MCF 10A (cell line): Measurements from ENCODE around the gene HIGD2A. TPM values are rescaled to one million over a fixed set of nuclear protein-coding genes. Genes with fewer than 3 reads are reported as not detected.

ENCODE experiments used
- BruUV-seq: library from RNA; stranded (reverse); fragments of 400-500 nt; replicated peaks from 2 replicates; lab custom pipeline; 2021; lab: Mats Ljungman, UMichigan
- CTCF ChIA-PET: fragments of 300-600 bp; sonication (Branson Sonifier 250); formaldehyde crosslinking; extraction: SDS; loops from one replicate; lab custom pipeline; 2021; ENCODE audit warnings: antibody characterized with exemption, inconsistent platforms; lab: Yijun Ruan, JAX
- POLR2A ChIA-PET: fragments of 300-600, 350-650 bp; sonication (Branson Sonifier 250); formaldehyde crosslinking; extraction: SDS; loops from one replicate; lab custom pipeline; 2020; ENCODE audit warnings: antibody characterized with exemption, inconsistent platforms; lab: Yijun Ruan, JAX
- DNase-seq: peaks from one replicate; pipeline ENCODE4 v3.0.0-alpha.2; 2018; ENCODE audit not compliant: unreplicated experiment
- H3K27ac Mint-ChIP-seq: one replicate; pipeline ENCODE4 v1.8.0; 2022; ENCODE audit warnings: mild to moderate bottlenecking, low read depth, mixed read lengths; ENCODE audit not compliant: unreplicated experiment
- H3K27me3 Mint-ChIP-seq: one replicate; pipeline ENCODE4 v1.8.0; 2022; ENCODE audit warnings: mixed read lengths; ENCODE audit not compliant: insufficient read depth, unreplicated experiment
- H3K36me3 Mint-ChIP-seq: one replicate; pipeline ENCODE4 v1.8.0; 2022; ENCODE audit warnings: mild to moderate bottlenecking, moderate library complexity, mixed read lengths; ENCODE audit not compliant: insufficient read depth, unreplicated experiment
- H3K4me1 Mint-ChIP-seq: one replicate; pipeline ENCODE4 v1.8.0; 2022; ENCODE audit warnings: mixed read lengths; ENCODE audit not compliant: insufficient read depth, unreplicated experiment
- H3K4me3 Mint-ChIP-seq: one replicate; pipeline ENCODE4 v1.8.0; 2022; ENCODE audit warnings: mild to moderate bottlenecking, moderate library complexity, mixed read lengths; ENCODE audit not compliant: unreplicated experiment
- H3K9me3 Mint-ChIP-seq: one replicate; pipeline ENCODE4 v1.8.0; 2022; ENCODE audit warnings: mixed read lengths; ENCODE audit not compliant: unreplicated experiment
- CTCF ChIP-seq: fragments of 200-600 bp; IDR thresholded peaks from one replicate; pipeline ENCODE4 v1.8.0; 2022; ENCODE audit warnings: antibody characterized with exemption, mild to moderate bottlenecking; ENCODE audit not compliant: unreplicated experiment
- intact Hi-C: fragments of 100-400 bp; cut with micrococcal nuclease; formaldehyde crosslinking; loops from 2 replicates; pipeline ENCODE4 v1.14.1; 2022
- total RNA-seq: library from RNA; stranded (reverse); gene quantifications from 2 replicates; pipeline ENCODE4 v1.2.3, GENCODE V29; 2022

HIGD2A gene
- total RNA-seq, 1 experiment from 2014 or later: 196 TPM

- no peak overlapping the region for H3K27ac Mint-ChIP-seq
- no TSS peak for BruUV-seq
- H3K4me1 Mint-ChIP-seq: peaks cover 6% of the 10 kb centered on the region
- no peak for DNase-seq
- POLR2A ChIA-PET: interaction anchor here (2.0 kb wide), 1 partner anchor 9 kb away, joined by 9 read pairs; the partner anchor contains the start of gene KIAA1191
- no peaks in the 10 kb centered on the region for H3K36me3 Mint-ChIP-seq
- CTCF ChIA-PET: interaction anchor here (0.6 to 1.8 kb wide), 5 partner anchors 8 to 48 kb away, joined by 3 to 5 read pairs (median 3); partner anchors contain the start of gene KIAA1191
- H3K9me3 Mint-ChIP-seq: no peaks in the 10 kb centered on the region
- intact Hi-C loops: no loop called here
- H3K27me3 Mint-ChIP-seq: no peaks in the 10 kb centered on the region
- no peak for TF ChIP-seq CTCF
- H3K4me3 Mint-ChIP-seq: no peak overlapping the region
Observed at GRCh38 chr5:176369934-176370711, 18.4 kb upstream of the HIGD2A start.

- TF ChIP-seq CTCF: no peak
- DNase-seq: peak; percentile 42
- peaks cover 6% of the 10 kb centered on the region for H3K4me1 Mint-ChIP-seq
- no TSS peak for BruUV-seq
- no peaks in the 10 kb centered on the region for H3K36me3 Mint-ChIP-seq
- ChIA-PET POLR2A (interaction anchor here (1.7 kb wide), 1 partner anchor 10 kb away, joined by 10 read pairs; the partner anchor contains the start of gene KIAA1191), CTCF (interaction anchor here (0.6 to 1.0 kb wide), 5 partner anchors 13 to 139 kb away, joined by 3 to 5 read pairs (median 3); no protein-coding TSS in a partner anchor)
- H3K27me3 Mint-ChIP-seq: no peaks in the 10 kb centered on the region
- H3K27ac Mint-ChIP-seq: no peak overlapping the region
- H3K9me3 Mint-ChIP-seq: no peaks in the 10 kb centered on the region
- H3K4me3 Mint-ChIP-seq: no peak overlapping the region
- intact Hi-C loops: no loop called here
Observed at GRCh38 chr5:176371621-176372539, 16.7 kb upstream of the HIGD2A start.

- no TSS peak for BruUV-seq
- H3K9me3 Mint-ChIP-seq: no peaks in the 10 kb centered on the region
- ChIA-PET POLR2A (interaction anchor here (0.6 to 1.8 kb wide), 4 partner anchors 11 to 16 kb away, joined by 3 to 10 read pairs (median 4); partner anchors contain the start of genes HIGD2A, KIAA1191 and NOP16), CTCF (interaction anchor here (0.5 to 1.3 kb wide), 3 partner anchors 11 to 1772 kb away, joined by 4 to 5 read pairs (median 4); no protein-coding TSS in a partner anchor)
- no peak overlapping the region for H3K27ac Mint-ChIP-seq
- no peak for TF ChIP-seq CTCF
- peaks cover 6% of the 10 kb centered on the region for H3K4me1 Mint-ChIP-seq
- no peak overlapping the region for H3K4me3 Mint-ChIP-seq
- intact Hi-C loops: no loop called here
- H3K36me3 Mint-ChIP-seq: no peaks in the 10 kb centered on the region
- no peaks in the 10 kb centered on the region for H3K27me3 Mint-ChIP-seq
- no peak for DNase-seq
Observed at GRCh38 chr5:176373100-176373818, 15.3 kb upstream of the HIGD2A start.
